IPS DF 19.7 (cell line): Measurements from ENCODE around the gene UBTD2.
"Not testable (repeated sequence)": the region's sequence is repeated elsewhere in the genome, so short reads cannot be mapped to it uniquely, and the experiment has no call there.

ENCODE experiments used
- DNase-seq: peaks from one replicate; pipeline ENCODE4 v3.0.0-alpha.2; 2013; ENCODE audit warnings: low read depth, low spot score

UBTD2 gene

GRCh38 chr5:172251419-172251818 lies 32.1 kb downstream of the UBTD2 start:
- no peak for DNase-seq

GRCh38 chr5:172248637-172249036 lies 34.9 kb downstream of the UBTD2 start:
- no peak for DNase-seq

- DNase-seq, result no peak
These were observed 37.9 kb downstream of the UBTD2 start for GRCh38 chr5:172245703-172246125.

- DNase-seq, result no peak
These were observed 38.5 kb downstream of the UBTD2 start for GRCh38 chr5:172245046-172245445.

GRCh38 chr5:172243302-172243701 lies 40.3 kb downstream of the UBTD2 start:
- DNase-seq, result no peak

- no peak for DNase-seq
These were observed 45.2 kb downstream of the UBTD2 start for GRCh38 chr5:172238334-172238733.

- DNase-seq, result no peak
These were observed 47.5 kb downstream of the UBTD2 start for GRCh38 chr5:172235827-172236736.

GRCh38 chr5:172235132-172235780 lies 48.3 kb downstream of the UBTD2 start:
- DNase-seq, result no peak

- DNase-seq, result no peak
These were observed 49.5 kb downstream of the UBTD2 start for GRCh38 chr5:172234031-172234430.

- DNase-seq, result no peak
These were observed 53.7 kb downstream of the UBTD2 start for GRCh38 chr5:172229904-172230303.

GRCh38 chr5:172224996-172225395 lies 58.6 kb downstream of the UBTD2 start:
- no peak for DNase-seq

GRCh38 chr5:172223901-172224873 lies 59.4 kb downstream of the UBTD2 start:
- DNase-seq, result no peak

- DNase-seq, result no peak
These were observed 64.3 kb downstream of the UBTD2 start for GRCh38 chr5:172219296-172219695.

GRCh38 chr5:172216345-172216744 lies 67.2 kb downstream of the UBTD2 start:
- DNase-seq, result no peak

GRCh38 chr5:172213126-172213525 lies 70.4 kb downstream of the UBTD2 start:
- DNase-seq, result no peak

- DNase-seq, result no peak
These were observed 71.9 kb downstream of the UBTD2 start for GRCh38 chr5:172211676-172212075.

GRCh38 chr5:172209714-172210113 lies 73.8 kb downstream of the UBTD2 start:
- DNase-seq, result no peak

GRCh38 chr5:172207511-172207910 lies 76.1 kb downstream of the UBTD2 start:
- DNase-seq, result no peak

- DNase-seq, result not testable (repeated sequence)
These were observed 77.6 kb downstream of the UBTD2 start for GRCh38 chr5:172205984-172206383.

GRCh38 chr5:172200476-172200875 lies 83.1 kb downstream of the UBTD2 start:
- no peak for DNase-seq

- DNase-seq, result no peak
These were observed 84.1 kb downstream of the UBTD2 start for GRCh38 chr5:172199446-172199845.

- not testable (repeated sequence) for DNase-seq
These were observed 85.8 kb downstream of the UBTD2 start for GRCh38 chr5:172197775-172198174.
